Tibial artery (tissue), 4 donors: ENCODE measurements around the gene CCDC107.

Source experiments
- DNase-seq, 2 donors: peaks; one replicate each; pipeline ENCODE4 v3.0.0-alpha.2; 2019
- H3K27ac ChIP-seq, 2 donors: fragments of 200-600 bp; sonication (generic) in 1 of 2; 1 replicate in 1 of 2; 2 replicates in 1 of 2; pipeline ENCODE4 v1.5.1; 2018 to 2019; ENCODE audit warnings: mild to moderate bottlenecking in 1 of 2
- H3K27me3 ChIP-seq, 2 donors: fragments of 200-600 bp; sonication (generic) in 1 of 2; one replicate each; pipeline versions ENCODE4 v1.5.1 to v1.6.0; 2016 to 2019
- H3K36me3 ChIP-seq, 3 donors: fragments of 200-600 bp; sonication (generic) in 2 of 3; one replicate each; pipeline ENCODE4 v1.5.1; 2016 to 2019; ENCODE audit warnings: mild to moderate bottlenecking in 2 of 3
- H3K4me1 ChIP-seq, 4 donors: fragments of 200-600 bp; sonication (generic) in 2 of 4; 1 replicate in 3 of 4; 2 replicates in 1 of 4; pipeline ENCODE4 v1.5.1; 2016 to 2019
- H3K4me3 ChIP-seq, 2 donors: fragments of 200-600 bp; sonication (generic) in 1 of 2; 1 replicate in 1 of 2; 2 replicates in 1 of 2; pipeline ENCODE4 v1.5.1; 2018 to 2019; ENCODE audit warnings: mild to moderate bottlenecking in 2 of 2
- H3K9me3 ChIP-seq, 3 donors: fragments of 200-600 bp; sonication (generic) in 1 of 3; one replicate each; pipeline ENCODE4 v1.5.1; 2016 to 2019
- intact Hi-C: fragments of 100-400 bp; cut with DNase I; formaldehyde crosslinking; loops from one replicate; pipeline ENCODE4 v1.15.0; 2023; ENCODE audit warnings: low total_unique reads
- TF ChIP-seq, protein P1 (sequence below), 2 experiments: fragments of 200-600 bp in 1 of 2; fragments of 450-650 bp in 1 of 2; IDR thresholded peaks; one replicate each; pipeline ENCODE4 v1.5.1; 2017 to 2019; ENCODE audit warnings: antibody characterized with exemption in 2 of 2, mild to moderate bottlenecking in 1 of 2, moderate library complexity in 1 of 2

Gene CCDC107

DNA sequence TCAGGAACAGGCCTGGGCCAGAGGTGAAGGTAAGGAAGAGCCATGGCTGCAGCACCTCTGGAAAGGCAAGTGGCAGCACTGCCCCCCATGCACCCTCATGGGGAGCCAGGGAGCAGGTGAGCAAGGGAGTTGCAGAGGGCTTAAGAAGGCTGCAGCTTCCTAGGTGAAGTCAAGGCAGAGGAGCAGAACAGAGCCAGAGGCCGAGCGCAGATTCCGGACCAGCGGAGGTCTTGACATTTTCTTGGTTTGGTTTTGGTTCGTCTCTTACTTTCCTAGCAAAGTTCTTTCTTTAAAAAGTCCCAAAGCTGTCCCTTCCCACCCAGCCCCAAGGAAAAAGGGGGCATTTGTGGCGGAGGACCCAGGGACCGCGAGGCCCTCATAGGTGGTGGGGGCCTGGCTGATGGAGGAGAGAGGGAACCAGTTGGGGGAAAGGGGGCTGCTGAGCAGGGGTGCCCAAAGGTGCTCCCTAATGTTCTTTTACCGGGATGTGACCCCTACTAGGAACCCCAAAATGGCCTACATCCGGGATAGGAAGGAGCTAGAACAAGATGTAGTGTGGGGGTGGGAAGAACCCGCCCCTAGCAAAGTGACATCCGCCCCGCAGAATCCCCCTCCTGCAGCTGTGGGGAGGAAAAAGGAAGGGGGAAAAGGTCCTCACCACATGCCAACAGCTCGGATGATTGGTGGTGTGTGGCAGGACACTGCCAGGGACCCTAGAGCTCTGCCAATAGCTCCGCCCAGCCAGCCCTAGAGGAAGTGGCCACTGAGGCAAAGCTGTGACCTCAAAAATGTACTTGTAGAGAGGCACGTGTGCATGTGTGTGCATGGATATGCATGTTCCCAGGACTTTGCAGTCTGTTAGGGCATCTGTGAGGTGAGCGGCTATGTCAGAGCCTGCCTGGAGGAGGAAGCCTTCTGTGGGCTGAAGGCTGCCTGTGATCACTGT lies 39.0 kb upstream of the CCDC107 start:
- Histone ChIP-seq H3K27me3 (peaks cover 0 to 12% of the 10 kb centered on the region in 2 donors), H3K4me3 (no peak overlapping the region), H3K4me1 (peaks cover 0 to 11% (median 10%) of the 10 kb centered on the region in 4 donors), H3K27ac (no peak overlapping the region), H3K36me3 (no peaks in the 10 kb centered on the region), H3K9me3 (no peaks in the 10 kb centered on the region)
- DNase-seq: no peak
- intact Hi-C loops: no loop called here
- TF ChIP-seq, protein P1, sequence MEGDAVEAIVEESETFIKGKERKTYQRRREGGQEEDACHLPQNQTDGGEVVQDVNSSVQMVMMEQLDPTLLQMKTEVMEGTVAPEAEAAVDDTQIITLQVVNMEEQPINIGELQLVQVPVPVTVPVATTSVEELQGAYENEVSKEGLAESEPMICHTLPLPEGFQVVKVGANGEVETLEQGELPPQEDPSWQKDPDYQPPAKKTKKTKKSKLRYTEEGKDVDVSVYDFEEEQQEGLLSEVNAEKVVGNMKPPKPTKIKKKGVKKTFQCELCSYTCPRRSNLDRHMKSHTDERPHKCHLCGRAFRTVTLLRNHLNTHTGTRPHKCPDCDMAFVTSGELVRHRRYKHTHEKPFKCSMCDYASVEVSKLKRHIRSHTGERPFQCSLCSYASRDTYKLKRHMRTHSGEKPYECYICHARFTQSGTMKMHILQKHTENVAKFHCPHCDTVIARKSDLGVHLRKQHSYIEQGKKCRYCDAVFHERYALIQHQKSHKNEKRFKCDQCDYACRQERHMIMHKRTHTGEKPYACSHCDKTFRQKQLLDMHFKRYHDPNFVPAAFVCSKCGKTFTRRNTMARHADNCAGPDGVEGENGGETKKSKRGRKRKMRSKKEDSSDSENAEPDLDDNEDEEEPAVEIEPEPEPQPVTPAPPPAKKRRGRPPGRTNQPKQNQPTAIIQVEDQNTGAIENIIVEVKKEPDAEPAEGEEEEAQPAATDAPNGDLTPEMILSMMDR (IDR thresholded peaks at IDR 0.05): no peak

DNA sequence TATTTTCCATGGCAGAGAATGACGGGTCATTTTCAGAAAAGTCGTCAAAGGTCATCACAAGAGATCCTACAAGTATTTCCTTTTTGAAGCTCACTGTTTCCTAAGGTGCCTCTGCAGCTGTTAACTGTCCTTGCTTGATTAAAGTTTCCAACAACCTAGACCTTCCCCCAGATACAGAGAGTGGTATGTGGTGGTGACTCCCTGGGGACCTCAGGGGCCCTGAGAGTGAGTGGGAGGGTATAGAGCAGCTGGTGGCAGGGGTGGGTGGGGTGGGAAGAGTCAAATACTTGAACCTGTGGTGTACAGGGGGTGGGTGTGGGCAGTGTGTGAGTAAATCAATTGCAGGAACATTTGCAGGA lies 38.3 kb upstream of the CCDC107 start:
- TF ChIP-seq, protein P1 (IDR thresholded peaks at IDR 0.05): no peak
- H3K27ac ChIP-seq: no peak overlapping the region
- H3K27me3 ChIP-seq: peaks cover 0 to 12% of the 10 kb centered on the region in 2 donors
- peaks cover 0 to 11% (median 10%) of the 10 kb centered on the region in 4 donors for H3K4me1 ChIP-seq
- no peaks in the 10 kb centered on the region for H3K9me3 ChIP-seq
- H3K36me3 ChIP-seq: no peaks in the 10 kb centered on the region
- intact Hi-C loops: no loop called here
- no peak overlapping the region for H3K4me3 ChIP-seq
- no peak for DNase-seq

DNA sequence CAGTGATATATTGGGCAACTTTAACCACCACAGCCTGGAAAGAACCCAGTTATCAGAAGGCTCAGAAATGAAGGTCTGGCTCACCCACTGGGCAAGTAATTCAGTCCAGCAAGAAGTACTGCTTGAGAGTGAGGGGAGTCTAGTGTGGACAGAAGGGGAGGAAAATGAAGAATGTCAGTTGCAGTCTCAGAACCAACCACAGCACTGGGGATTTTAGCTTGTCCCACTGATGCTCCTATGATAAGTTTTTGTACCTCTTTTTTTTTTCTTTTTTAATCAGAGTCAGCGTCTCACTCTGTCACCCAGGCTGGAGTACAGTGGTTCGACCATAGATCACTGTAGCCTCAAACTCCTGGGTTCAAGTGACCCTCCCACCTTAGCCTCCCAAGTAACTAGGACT lies 30.5 kb upstream of the CCDC107 start:
- DNase-seq: peak in 1 of 2 donors; percentile 3
- TF ChIP-seq, protein P1 (IDR thresholded peaks at IDR 0.05): no peak
- intact Hi-C loops: no loop called here
- H3K4me3 ChIP-seq: no peak overlapping the region
- H3K9me3 ChIP-seq: no peaks in the 10 kb centered on the region
- no peaks in the 10 kb centered on the region for H3K4me1 ChIP-seq
- no peak overlapping the region for H3K27ac ChIP-seq
- H3K36me3 ChIP-seq: no peaks in the 10 kb centered on the region
- no peaks in the 10 kb centered on the region for H3K27me3 ChIP-seq

DNA sequence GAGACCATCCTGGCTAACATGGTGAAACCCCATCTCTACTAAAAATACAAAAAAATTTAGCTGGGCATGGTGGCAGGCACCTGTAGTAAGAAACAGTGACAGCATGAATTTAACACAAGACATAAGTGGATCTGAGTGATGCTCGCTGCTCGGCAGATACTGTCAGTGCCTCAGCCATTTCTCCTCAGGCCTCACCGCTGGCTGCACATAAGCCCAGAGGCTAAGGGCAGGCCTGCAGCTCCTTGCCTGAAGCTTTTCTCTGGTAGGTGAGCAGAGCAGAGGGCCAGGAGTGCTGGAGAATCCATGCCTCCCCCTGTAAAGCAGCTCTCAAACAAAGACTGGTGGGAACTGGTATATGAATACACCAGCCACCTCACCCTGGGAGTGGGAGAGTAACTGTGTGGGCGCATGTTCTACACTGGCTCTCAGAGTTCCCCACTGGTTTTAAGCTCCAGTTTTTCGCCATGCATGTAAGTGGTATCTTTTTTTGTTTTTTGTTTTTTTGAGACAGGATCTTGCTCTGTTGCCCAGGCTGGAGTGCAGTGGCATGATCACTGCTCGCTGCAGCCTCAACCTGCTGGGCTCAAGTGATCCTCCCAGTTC lies 29.6 kb upstream of the CCDC107 start:
- H3K9me3 ChIP-seq: no peaks in the 10 kb centered on the region
- H3K4me3 ChIP-seq: no peak overlapping the region
- peak in 1 of 2 donors; percentile 37 for DNase-seq
- no peaks in the 10 kb centered on the region for H3K36me3 ChIP-seq
- intact Hi-C loops: no loop called here
- H3K27ac ChIP-seq: no peak overlapping the region
- H3K27me3 ChIP-seq: no peaks in the 10 kb centered on the region
- H3K4me1 ChIP-seq: no peaks in the 10 kb centered on the region
- TF ChIP-seq, protein P1 (IDR thresholded peaks at IDR 0.05): no peak

DNA sequence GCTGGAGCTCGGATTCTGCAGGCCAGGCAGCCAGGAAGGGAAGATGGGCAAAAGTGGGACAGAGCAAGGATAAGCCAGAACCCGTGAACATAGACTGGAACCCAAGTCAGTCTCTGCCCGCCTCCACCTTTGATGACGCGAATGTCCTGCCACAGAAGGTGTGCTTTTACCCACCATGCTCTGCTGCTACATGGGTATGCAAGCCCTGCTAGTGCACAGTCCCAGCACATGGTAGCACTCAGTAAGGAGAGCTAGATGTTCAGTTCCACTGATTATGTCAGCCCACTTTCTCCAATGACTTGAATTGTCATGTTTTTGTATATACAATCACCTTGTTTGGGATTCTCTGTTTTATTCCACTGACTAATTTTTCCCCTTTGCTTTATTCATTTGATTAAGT lies 28.5 kb upstream of the CCDC107 start:
- no peaks in the 10 kb centered on the region for H3K36me3 ChIP-seq
- no peaks in the 10 kb centered on the region for H3K9me3 ChIP-seq
- no peaks in the 10 kb centered on the region for H3K4me1 ChIP-seq
- peak in 1 of 2 donors; percentile 45 for DNase-seq
- H3K27ac ChIP-seq: no peak overlapping the region
- TF ChIP-seq, protein P1 (IDR thresholded peaks at IDR 0.05): no peak
- H3K4me3 ChIP-seq: no peak overlapping the region
- intact Hi-C loops: no loop called here
- no peaks in the 10 kb centered on the region for H3K27me3 ChIP-seq
